K562 (cell line): ENCODE data around the gene CLCN5. TPM values are rescaled to one million over a fixed set of nuclear protein-coding genes. Genes with fewer than 3 reads are reported as not detected.

ENCODE experiments used
- ATAC-seq: fragments of 200-7000 bp; cut with Tn5 transposase; 3 replicates; pipeline ENCODE4 v1.9.1; 2020; ENCODE audit warnings: moderate library complexity
- BruUV-seq: library from RNA; stranded (reverse); fragments of 400-500 nt; replicated peaks from 2 replicates; lab custom pipeline; 2021; lab: Mats Ljungman, UMichigan
- CTCF ChIA-PET: fragments of 300-600 bp; formaldehyde crosslinking; extraction: SDS; loops from one replicate; lab custom pipeline; 2021; ENCODE audit warnings: low intra/inter-chr PET ratio; lab: Yijun Ruan, JAX
- POLR2A ChIA-PET: fragments of 300-600, 350-650 bp; sonication (Branson Sonifier 250); formaldehyde crosslinking; extraction: SDS; loops from one replicate; lab custom pipeline; 2021; ENCODE audit warnings: antibody characterized with exemption, inconsistent platforms; lab: Yijun Ruan, JAX
- DNase-seq, 4 experiments: peaks; one replicate each; pipeline versions ENCODE4 v3.0.0 to v3.0.0-alpha.2; 2011 to 2018; ENCODE audit warnings: low spot score in 3 of 4, mixed read lengths in 3 of 4; ENCODE audit errors: extremely low read depth in 1 of 4
- FAIRE-seq: peaks from 2 replicates; lab custom pipeline; 2011; peaks lifted over from hg19 to GRCh38; lab: Jason Lieb, UNC
- H2AFZ ChIP-seq: 2 replicates; pipeline ENCODE4 v1.6.0; 2011; ENCODE audit warnings: low read depth, low read length, control low read depth, inconsistent platforms
- H3K27ac ChIP-seq: fragments of 200-600 bp; 3 replicates; pipeline ENCODE4 v1.8.0; 2011; ENCODE audit warnings: low read depth, mild to moderate bottlenecking, control low read depth, inconsistent platforms, low read length, moderate library complexity, mixed read lengths; ENCODE audit errors: extremely low read depth
- H3K27me3 ChIP-seq, 2 experiments: fragments of 300-600 bp in 1 of 2; 2 replicates in 1 of 2; 3 replicates in 1 of 2; pipeline versions ENCODE4 v1.6.0 to v1.8.0; 2011; ENCODE audit warnings: inconsistent platforms in 2 of 2, low read length in 2 of 2, mild to moderate bottlenecking in 1 of 2, mixed read lengths in 1 of 2, moderate library complexity in 1 of 2; ENCODE audit not compliant: control insufficient read depth in 2 of 2, insufficient read depth in 2 of 2
- H3K36me3 ChIP-seq: fragments of 300-600 bp; 3 replicates; pipeline ENCODE4 v1.8.0; 2011; ENCODE audit warnings: mild to moderate bottlenecking, low read length, inconsistent platforms; ENCODE audit not compliant: control insufficient read depth, insufficient read depth
- H3K4me1 ChIP-seq, 2 experiments: fragments of 200-600 bp in 1 of 2; replicated peaks in 1 of 2; 2 replicates in 1 of 2; 3 replicates in 1 of 2; pipeline versions ENCODE4 v1.5.1 to v1.8.0; 2011; ENCODE audit warnings: inconsistent platforms in 2 of 2, low read length in 2 of 2, mild to moderate bottlenecking in 1 of 2, mixed read lengths in 1 of 2, moderate library complexity in 1 of 2; ENCODE audit not compliant: control insufficient read depth in 2 of 2, insufficient read depth in 2 of 2
- H3K4me2 ChIP-seq: 2 replicates; pipeline ENCODE4 v1.6.1; 2011; ENCODE audit warnings: low read length, control low read depth, inconsistent platforms, mixed read lengths; ENCODE audit not compliant: insufficient read depth
- H3K4me3 ChIP-seq: fragments of 200-600 bp; sonication (generic), shearing (Covaris generic); 2 replicates; pipeline ENCODE4 v1.5.1; 2016; ENCODE audit warnings: control low read depth, inconsistent platforms
- H3K79me2 ChIP-seq: fragments of 200-600 bp; 3 replicates; pipeline ENCODE4 v1.8.0; 2011; ENCODE audit warnings: low read length, inconsistent platforms; ENCODE audit not compliant: control insufficient read depth, insufficient read depth
- H3K9ac ChIP-seq, 2 experiments: 2 replicates each; pipeline versions ENCODE4 v1.6.0 to v1.6.1; 2011; ENCODE audit warnings: low read depth in 2 of 2, low read length in 2 of 2, control low read depth in 1 of 2, inconsistent platforms in 1 of 2, mild to moderate bottlenecking in 1 of 2, mixed read lengths in 1 of 2; ENCODE audit not compliant: insufficient read depth in 1 of 2
- H3K9me1 ChIP-seq: one replicate; pipeline ENCODE4 v1.6.0; 2011; ENCODE audit warnings: inconsistent platforms, mild to moderate bottlenecking, low read length, moderate library complexity; ENCODE audit not compliant: control insufficient read depth, insufficient read depth
- H3K9me3 ChIP-seq: replicated peaks from 2 replicates; pipeline ENCODE4 v1.5.1; 2011; ENCODE audit warnings: low read depth, low read length, inconsistent platforms; ENCODE audit not compliant: control insufficient read depth, insufficient read depth
- H4K20me1 ChIP-seq: replicated peaks from 2 replicates; pipeline ENCODE4 v1.6.1; 2011; ENCODE audit warnings: low read length, inconsistent platforms, mixed read lengths; ENCODE audit not compliant: control insufficient read depth, insufficient read depth
- L3MBTL2 ChIP-seq: fragments of 450-650 bp; IDR thresholded peaks from 2 replicates; pipeline ENCODE4 v1.6.1; 2016; ENCODE audit warnings: mild to moderate bottlenecking, moderate library complexity
- POLR2G ChIP-seq: fragments of 200-400 bp; formaldehyde crosslinking; IDR thresholded peaks from 2 replicates; pipeline ENCODE4 v1.6.1; 2017; ENCODE audit warnings: low read depth, mild to moderate bottlenecking, antibody characterized with exemption, low read length, moderate library complexity
- RBFOX2 ChIP-seq: fragments of 200-400 bp; formaldehyde crosslinking; IDR thresholded peaks from 2 replicates; pipeline ENCODE4 v1.6.1; 2017; ENCODE audit warnings: low read depth, mild to moderate bottlenecking, low read length, moderate library complexity
- RERE ChIP-seq: sonication (generic); formaldehyde crosslinking; IDR thresholded peaks from 2 replicates; pipeline ENCODE4 v1.8.0; 2023; ENCODE audit warnings: missing genetic modification reagents, mild to moderate bottlenecking, borderline replicate concordance
- THRA ChIP-seq: fragments of 450-650 bp; IDR thresholded peaks from 2 replicates; pipeline ENCODE4 v1.6.1; 2017; ENCODE audit warnings: mild to moderate bottlenecking, moderate library complexity
- WGBS: fragments of 100-300 bp; shearing (Covaris generic); methylation state at CpG from one replicate; pipeline ENCODE4 v1.1.6; 2016; ENCODE audit warnings: low coverage, mixed read lengths; ENCODE audit not compliant: insufficient coverage; ENCODE audit errors: missing lambda C conversion rate; 5-methylcytosine and 5-hydroxymethylcytosine counted together
- in situ Hi-C: fragments of 300-500 bp; cut with MboI; formaldehyde crosslinking; loops from 4 replicates; pipeline ENCODE4 v1.15.0; 2018; ENCODE audit warnings: inconsistent platforms, mixed read lengths
- intact Hi-C: fragments of 100-400 bp; cut with micrococcal nuclease; formaldehyde crosslinking; loops from 2 replicates; pipeline ENCODE4 v1.14.2; 2022
- polyA plus RNA-seq, 8 experiments: library from polyadenylated mRNA; depleted of rRNA in 4 of 8; stranded (reverse) in 5 of 8; unstranded in 3 of 8; fragments of >200 nt; fragmentation: Nextera tagmentation in 2 of 8; fragmentation: Illumina TruSeq in 1 of 8; extraction: Ambion mirVana in 2 of 8; extraction: Trizol in 1 of 8; gene quantifications; 2 replicates each; pipeline versions ENCODE4 v1.2.1 to v1.2.3, GENCODE V29; 2011 to 2014; ENCODE audit warnings: inconsistent platforms in 1 of 8, missing spikeins in 1 of 8
- total RNA-seq, 7 experiments: library from RNA; depleted of rRNA in 6 of 7; stranded (reverse); fragments of >200 nt in 6 of 7; fragmentation: Illumina TruSeq in 2 of 7; extraction: Trizol in 2 of 7; gene quantifications; 2 replicates each; pipeline versions ENCODE4 v1.2.1 to v1.2.3, GENCODE V29; 2011 to 2021; ENCODE audit warnings: low replicate concordance in 1 of 7
- TF ChIP-seq, protein P1 (sequence below), 2 experiments: IDR thresholded peaks; 2 replicates each; pipeline ENCODE4 v1.6.1; 2011; ENCODE audit warnings: borderline replicate concordance in 1 of 2, control low read depth in 1 of 2, low read depth in 1 of 2, low read length in 1 of 2, mild to moderate bottlenecking in 1 of 2, mixed read lengths in 1 of 2, moderate library complexity in 1 of 2; ENCODE audit not compliant: insufficient read depth in 1 of 2, insufficient read length in 1 of 2, poor library complexity in 1 of 2, severe bottlenecking in 1 of 2; ENCODE audit errors: extremely low read depth in 1 of 2

The CLCN5 gene
- total and polyA plus RNA-seq, 9 of the 15 experiments (the other 6 are each of a cell fraction or from before 2014, with no cell fraction given) = 0.94 to 11.8 (median 7.1) TPM

DNA sequence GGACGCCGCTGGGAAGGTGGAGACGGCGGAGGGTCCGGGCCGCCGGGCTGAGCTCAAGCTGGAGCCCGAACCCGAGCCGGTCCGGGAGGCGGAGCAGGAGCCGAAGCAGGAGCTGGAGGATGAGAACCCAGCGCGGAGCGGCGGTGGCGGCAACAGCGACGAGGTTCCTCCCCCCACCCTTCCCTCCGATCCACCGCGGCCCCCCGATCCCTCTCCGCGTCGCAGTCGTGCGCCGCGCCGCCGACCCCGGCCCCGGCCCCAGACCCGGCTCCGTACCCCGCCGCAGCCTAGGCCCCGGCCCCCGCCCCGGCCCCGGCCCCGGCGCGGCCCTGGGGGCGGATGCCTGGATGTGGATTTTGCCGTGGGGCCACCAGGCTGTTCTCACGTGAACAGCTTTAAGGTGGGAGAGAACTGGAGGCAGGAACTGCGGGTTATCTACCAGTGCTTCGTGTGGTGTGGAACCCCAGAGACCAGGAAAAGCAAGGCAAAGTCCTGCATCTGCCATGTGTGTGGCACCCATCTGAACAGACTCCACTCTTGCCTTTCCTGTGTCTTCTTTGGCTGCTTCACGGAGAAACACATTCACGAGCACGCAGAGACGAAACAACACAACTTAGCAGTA is 42.6 kb upstream of the CLCN5 start:
- H4K20me1 ChIP-seq = 0 out of 2 replicates have a peak, but pooled peaks cover 8% of the 10 kb centered on the region
- no peaks in the 10 kb centered on the region for H3K9me1 ChIP-seq
- peak overlapping the region; percentile 89 for H2AFZ ChIP-seq
- H3K27me3 ChIP-seq = peaks cover 0 to 7% of the 10 kb centered on the region in 2 experiments; a peak in 1 of 5 replicates
- FAIRE-seq (no peak), ATAC-seq (peak; percentile 23; the same call in 1 of the 3 replicates)
- H3K9me3 ChIP-seq = no peaks in the 10 kb centered on the region
- peaks cover 15% of the 10 kb centered on the region; the same call in 2 of the 3 replicates for H3K79me2 ChIP-seq
- ChIA-PET CTCF (no interaction called here), POLR2A (interaction anchor here (0.6 kb wide), 2 partner anchors 50 to 1067 kb away, joined by 3 to 4 read pairs; no protein-coding TSS in a partner anchor)
- no peak overlapping the region; the same call in 2 of the 3 replicates for H3K27ac ChIP-seq
- peaks cover 0 to 21% of the 10 kb centered on the region in 2 experiments; a peak in 4 of 5 replicates for H3K4me1 ChIP-seq
- H3K36me3 ChIP-seq = no peaks in the 10 kb centered on the region
- peak overlapping the region; percentile 38 to 86; a peak in 2 of 4 replicates for H3K9ac ChIP-seq
- in situ Hi-C loops = loop anchor here (10.0 kb wide), 1 partner anchor 405 kb away; no protein-coding TSS in a partner anchor
- peak overlapping the region; percentile 76 for H3K4me2 ChIP-seq
- 30% methylated on average over 8 of the region's 55 CpGs for WGBS
- no TSS peak for BruUV-seq
- intact Hi-C loops = no loop called here
- TF ChIP-seq RBFOX2 (peak; percentile 6; the same call in 1 of the 2 replicates), THRA (no peak), L3MBTL2 (peak; percentile 15; the same call in 1 of the 2 replicates), RERE (CRISPR knock-in tag) (no peak), POLR2G (peak; percentile 10)
- TF ChIP-seq, protein P1, sequence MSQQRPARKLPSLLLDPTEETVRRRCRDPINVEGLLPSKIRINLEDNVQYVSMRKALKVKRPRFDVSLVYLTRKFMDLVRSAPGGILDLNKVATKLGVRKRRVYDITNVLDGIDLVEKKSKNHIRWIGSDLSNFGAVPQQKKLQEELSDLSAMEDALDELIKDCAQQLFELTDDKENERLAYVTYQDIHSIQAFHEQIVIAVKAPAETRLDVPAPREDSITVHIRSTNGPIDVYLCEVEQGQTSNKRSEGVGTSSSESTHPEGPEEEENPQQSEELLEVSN (IDR thresholded peaks at IDR 0.05; ENCODE audit: borderline replicate concordance in 1 of 2, extremely low read depth in 1 of 2, insufficient read depth in 1 of 2, insufficient read length in 1 of 2, low read depth in 1 of 2, low read length in 1 of 2, poor library complexity in 1 of 2, severe bottlenecking in 1 of 2) = peak in 1 of 2 experiments; percentile 24
- TF ChIP-seq, all 486 proteins: peak for 4
- peak overlapping the region; percentile 45 for H3K4me3 ChIP-seq
- no peak for DNase-seq
